LoVo (cell line): Measurements from ENCODE around the gene KRT33A.
"Not testable (repeated sequence)": the region's sequence is repeated elsewhere in the genome, so short reads cannot be mapped to it uniquely, and the experiment has no call there.

Source experiments
- DNase-seq: peaks from one replicate; pipeline ENCODE4 v3.0.0-alpha.2; 2016; ENCODE audit warnings: low spot score

KRT33A gene

GRCh38 chr17:41350381-41350878 lies at the start of gene KRT33A:
Gene KRT33A (minus strand): TSS chr17:41350828. CDS start chr17:41350767, 61 bp downstream.
- not testable (repeated sequence) for DNase-seq

GRCh38 chr17:41396996-41397660 lies 46.5 kb upstream of the KRT33A start, which contains the start of gene KRT31:
Gene KRT31 (minus strand): TSS chr17:41397608. CDS start chr17:41397539, 69 bp downstream.
- no peak for DNase-seq

- no peak for DNase-seq
Measured at GRCh38 chr17:41396340-41396739, 45.7 kb upstream of the KRT33A start.

GRCh38 chr17:41395611-41396010 lies 45.0 kb upstream of the KRT33A start:
- no peak for DNase-seq

GRCh38 chr17:41395044-41395443 lies 44.4 kb upstream of the KRT33A start:
- DNase-seq = not testable (repeated sequence)

GRCh38 chr17:41394254-41394996 lies 43.8 kb upstream of the KRT33A start:
- DNase-seq = no peak

- DNase-seq = no peak
Measured at GRCh38 chr17:41393826-41394225, 43.2 kb upstream of the KRT33A start.

- no peak for DNase-seq
Measured at GRCh38 chr17:41393294-41393693, 42.7 kb upstream of the KRT33A start.

GRCh38 chr17:41392278-41392677 lies 41.6 kb upstream of the KRT33A start:
- no peak for DNase-seq

GRCh38 chr17:41391535-41391934 lies 40.9 kb upstream of the KRT33A start:
- no peak for DNase-seq

GRCh38 chr17:41390411-41390938 lies 39.8 kb upstream of the KRT33A start:
- DNase-seq = no peak

GRCh38 chr17:41387670-41388069 lies 37.0 kb upstream of the KRT33A start:
- no peak for DNase-seq

- DNase-seq = no peak
Measured at GRCh38 chr17:41386227-41386626, 35.6 kb upstream of the KRT33A start.

GRCh38 chr17:41383690-41384089 lies 33.1 kb upstream of the KRT33A start:
- no peak for DNase-seq

GRCh38 chr17:41382394-41382793 lies 31.8 kb upstream of the KRT33A start:
- no peak for DNase-seq

- not testable (repeated sequence) for DNase-seq
Measured at GRCh38 chr17:41381943-41382342, 31.3 kb upstream of the KRT33A start, which contains the start of gene KRT34. Gene KRT34 (minus strand): TSS chr17:41382306. CDS start chr17:41382246, 60 bp downstream.

GRCh38 chr17:41380091-41380490 lies 29.5 kb upstream of the KRT33A start:
- DNase-seq = peak; percentile 61

GRCh38 chr17:41377546-41377945 lies 26.9 kb upstream of the KRT33A start:
- no peak for DNase-seq

GRCh38 chr17:41369713-41370112 lies 19.1 kb upstream of the KRT33A start, which contains the start of gene KRT33B:
Gene KRT33B (minus strand): TSS chr17:41369813. CDS start chr17:41369750, 63 bp downstream.
- no peak for DNase-seq

GRCh38 chr17:41369023-41369422 lies 18.4 kb upstream of the KRT33A start:
- DNase-seq = no peak

- no peak for DNase-seq
Measured at GRCh38 chr17:41367426-41368075, 16.9 kb upstream of the KRT33A start.

GRCh38 chr17:41366070-41366469 lies 15.4 kb upstream of the KRT33A start:
- DNase-seq = no peak
